Upper lobe of right lung (tissue), 1 donor: Measurements from ENCODE around the gene SMPX. TPM values are rescaled to one million over a fixed set of nuclear protein-coding genes. Genes with fewer than 3 reads are reported as not detected.

Source experiments
- ATAC-seq: fragments of 200-7000 bp; cut with Tn5 transposase; one replicate; pipeline ENCODE4 v1.9.1; 2020; ENCODE audit warnings: mild to moderate bottlenecking, moderate library complexity
- DNase-seq: peaks from one replicate; pipeline ENCODE4 v3.0.0-alpha.2; 2020
- H3K27ac ChIP-seq: fragments of 200-600 bp; one replicate; pipeline ENCODE4 v1.8.0; 2022
- H3K27me3 ChIP-seq: fragments of 200-600 bp; one replicate; pipeline ENCODE4 v1.8.0; 2022; ENCODE audit warnings: mild to moderate bottlenecking
- H3K36me3 ChIP-seq: fragments of 200-600 bp; one replicate; pipeline ENCODE4 v1.8.0; 2022
- H3K4me1 ChIP-seq: fragments of 200-600 bp; one replicate; pipeline ENCODE4 v1.8.0; 2022
- H3K4me3 ChIP-seq: fragments of 200-600 bp; one replicate; pipeline ENCODE4 v1.8.0; 2022; ENCODE audit warnings: mild to moderate bottlenecking
- H3K9me3 ChIP-seq: fragments of 200-600 bp; one replicate; pipeline ENCODE4 v1.8.0; 2022
- CTCF ChIP-seq: fragments of 200-600 bp; IDR thresholded peaks from one replicate; pipeline ENCODE4 v1.8.0; 2022; ENCODE audit warnings: antibody characterized with exemption
- intact Hi-C: fragments of 100-400 bp; cut with DNase I; formaldehyde crosslinking; loops from one replicate; pipeline ENCODE4 v1.11.0; 2022
- total RNA-seq: library from RNA; stranded (reverse); fragmentation: NEBNext Ultra II Directional; extraction: Animal tissue kit (Norgen Biotek cat#: 25700); gene quantifications from one replicate; pipeline ENCODE4 v1.2.1, GENCODE V29; 2021
- donor health status: DM: no; HTN: yes; CAD: no; lungs with severe emphysema.

The SMPX gene
- total RNA-seq, 1 donor from 2014 or later, result not detected

- ATAC-seq (no peak), DNase-seq (no peak)
- Histone ChIP-seq H3K9me3 (no peaks in the 10 kb centered on the region), H3K4me1 (no peaks in the 10 kb centered on the region), H3K36me3 (no peaks in the 10 kb centered on the region), H3K27me3 (no peaks in the 10 kb centered on the region), H3K4me3 (no peak overlapping the region), H3K27ac (no peak overlapping the region)
- TF ChIP-seq CTCF, result no peak
- intact Hi-C loops, result no loop called here
Observed at GRCh38 chrX:21660156-21660555, 97.8 kb downstream of the SMPX start.

DNA sequence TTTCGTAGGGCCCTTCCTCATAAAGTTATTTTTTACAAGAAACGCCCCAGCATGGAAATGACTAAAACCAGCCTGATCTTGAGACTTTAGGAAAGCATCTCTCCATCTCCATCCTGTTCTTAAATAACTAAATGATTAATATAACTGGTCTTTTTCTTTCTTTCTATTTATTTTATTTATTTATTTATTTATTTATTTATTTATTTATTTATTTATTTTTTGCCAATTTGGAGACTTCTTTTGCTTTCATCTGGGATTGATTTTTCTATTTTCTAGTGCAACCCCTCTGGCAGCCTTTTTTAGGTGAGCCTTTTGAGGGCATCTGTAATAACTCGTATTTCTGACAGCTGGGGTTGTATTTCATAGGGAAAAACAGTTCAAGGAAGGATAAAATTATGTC is 98.6 kb downstream of the SMPX start:
- H3K27me3 ChIP-seq, result no peaks in the 10 kb centered on the region
- no peak overlapping the region for H3K4me3 ChIP-seq
- H3K4me1 ChIP-seq, result no peaks in the 10 kb centered on the region
- no peak overlapping the region for H3K27ac ChIP-seq
- H3K9me3 ChIP-seq, result no peaks in the 10 kb centered on the region
- ATAC-seq, result no peak
- no peaks in the 10 kb centered on the region for H3K36me3 ChIP-seq
- DNase-seq, result no peak
- no peak for TF ChIP-seq CTCF
- intact Hi-C loops, result no loop called here

- no peaks in the 10 kb centered on the region for H3K36me3 ChIP-seq
- no peak overlapping the region for H3K27ac ChIP-seq
- H3K4me3 ChIP-seq, result no peak overlapping the region
- TF ChIP-seq CTCF, result no peak
- no peaks in the 10 kb centered on the region for H3K9me3 ChIP-seq
- ATAC-seq (no peak), DNase-seq (no peak)
- intact Hi-C loops, result no loop called here
- no peaks in the 10 kb centered on the region for H3K27me3 ChIP-seq
- no peaks in the 10 kb centered on the region for H3K4me1 ChIP-seq
Observed at GRCh38 chrX:21658746-21659145, 99.2 kb downstream of the SMPX start.

DNA sequence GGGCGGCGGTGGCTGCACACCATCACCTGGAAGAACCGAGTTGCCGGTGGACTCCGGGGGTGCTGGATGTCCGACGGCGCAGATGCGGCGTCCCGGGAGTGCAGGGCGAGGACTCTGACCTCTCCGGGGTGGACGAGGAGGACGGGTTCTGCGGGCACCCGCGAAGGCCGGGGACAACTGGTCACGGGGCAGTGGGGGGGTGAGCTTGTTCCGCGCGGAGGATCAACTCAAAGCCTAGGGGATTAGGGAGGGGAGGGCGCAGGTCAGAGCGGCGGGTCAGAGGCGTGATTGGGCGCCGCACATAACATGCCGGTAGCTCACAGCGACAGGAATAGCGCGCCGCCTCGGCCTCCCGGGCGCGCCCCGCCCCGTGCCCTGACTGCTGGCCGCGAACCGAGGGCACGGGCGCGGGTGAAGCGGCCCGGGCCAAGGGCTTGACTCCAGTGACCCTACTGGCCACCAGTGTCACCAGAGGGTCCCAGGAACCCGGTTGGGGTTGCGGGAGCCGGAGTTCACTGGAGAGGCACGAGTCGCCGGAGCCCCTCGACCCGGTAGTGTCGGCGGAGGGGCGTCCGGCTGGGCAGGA is 99.7 kb downstream of the SMPX start, which contains the start of gene KLHL34:
TSS of gene KLHL34 (minus strand) at position 179 of the 586 bp plus-strand sequence. CDS start 542 bp downstream, outside the sequence.
- Histone ChIP-seq H3K27me3 (no peaks in the 10 kb centered on the region), H3K9me3 (no peaks in the 10 kb centered on the region), H3K4me1 (no peaks in the 10 kb centered on the region), H3K4me3 (no peak within 1 kb of the TSS), H3K27ac (no peak within 1 kb of the TSS), H3K36me3 (no peaks in the 10 kb centered on the region)
- intact Hi-C loops, result no loop called here
- no peak for TF ChIP-seq CTCF
- DNase-seq (no peak), ATAC-seq (peak; percentile 27)

DNA sequence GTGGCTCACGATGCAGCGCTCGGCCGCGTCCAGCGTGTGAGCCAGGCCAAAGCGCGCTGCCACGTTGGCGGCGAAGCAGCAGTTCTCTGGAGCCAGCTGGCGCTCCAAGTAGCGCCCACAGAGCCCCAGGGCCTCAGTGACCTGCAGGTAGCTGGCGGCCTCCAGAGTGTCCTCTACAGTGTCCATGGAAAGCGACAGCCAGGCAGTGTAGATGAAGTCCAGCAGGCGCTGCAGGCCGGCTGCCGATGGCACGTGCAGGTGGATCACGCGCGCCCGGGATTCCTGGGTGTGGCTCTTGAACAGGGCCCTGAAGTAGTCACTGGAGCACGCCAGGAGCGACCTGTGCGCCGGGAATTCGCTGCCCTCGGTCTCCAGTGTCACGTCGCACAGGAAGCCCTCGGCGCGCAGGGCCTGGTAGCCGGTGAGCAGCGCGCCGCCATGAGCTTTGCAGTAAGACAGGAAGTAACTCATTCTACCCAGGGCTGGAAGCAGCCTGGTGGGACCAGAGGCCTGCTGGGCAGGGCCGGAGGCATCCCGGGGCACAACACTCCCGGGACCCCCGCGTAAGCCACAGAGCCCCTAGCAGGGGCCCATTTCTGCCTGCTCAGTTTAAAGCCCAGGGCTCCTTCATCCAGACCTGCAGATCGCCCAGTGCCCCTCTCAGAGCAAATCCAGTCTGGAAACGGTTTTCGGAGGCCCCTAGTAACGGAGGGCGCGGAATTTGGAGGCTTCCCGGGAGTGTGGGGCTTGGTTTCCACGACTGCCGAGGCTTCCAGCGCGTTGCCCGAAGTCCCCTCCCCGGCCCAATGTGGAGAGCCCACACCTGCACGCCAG is 100.4 kb downstream of the SMPX start:
- no peaks in the 10 kb centered on the region for H3K27me3 ChIP-seq
- no peak for ATAC-seq
- no peaks in the 10 kb centered on the region for H3K36me3 ChIP-seq
- no peak overlapping the region for H3K4me3 ChIP-seq
- H3K9me3 ChIP-seq, result no peaks in the 10 kb centered on the region
- peak; percentile 40 for DNase-seq
- no peak overlapping the region for H3K27ac ChIP-seq
- no peak for TF ChIP-seq CTCF
- H3K4me1 ChIP-seq, result no peaks in the 10 kb centered on the region
- intact Hi-C loops, result no loop called here
